ENCODE data around the gene SIK2. TPM values are rescaled to one million over a fixed set of nuclear protein-coding genes. Genes with fewer than 3 reads are reported as not detected.

The SIK2 gene
- total RNA-seq, 1 experiment from 2014 or later = 13.0 TPM

DNA sequence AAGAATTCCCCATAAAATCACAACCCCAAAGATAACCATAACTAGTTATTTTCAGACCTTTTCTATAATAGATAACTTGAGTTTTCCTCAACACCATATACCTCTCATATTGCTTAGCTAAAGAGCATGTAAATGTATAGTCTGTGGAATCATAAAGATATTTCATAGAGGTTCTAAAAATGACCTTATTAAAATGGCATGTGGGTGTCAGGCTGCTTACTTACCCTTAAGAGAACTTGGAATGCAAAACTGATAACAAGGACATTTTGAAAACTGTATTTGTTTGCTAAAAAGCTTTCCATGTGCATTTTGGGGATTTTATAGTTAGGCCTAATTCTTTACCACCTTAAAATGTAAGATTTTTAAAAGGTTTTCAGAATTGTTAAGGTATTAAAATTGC is 4.7 kb downstream of the SIK2 start (continued):
- TF ChIP-seq, protein P1, sequence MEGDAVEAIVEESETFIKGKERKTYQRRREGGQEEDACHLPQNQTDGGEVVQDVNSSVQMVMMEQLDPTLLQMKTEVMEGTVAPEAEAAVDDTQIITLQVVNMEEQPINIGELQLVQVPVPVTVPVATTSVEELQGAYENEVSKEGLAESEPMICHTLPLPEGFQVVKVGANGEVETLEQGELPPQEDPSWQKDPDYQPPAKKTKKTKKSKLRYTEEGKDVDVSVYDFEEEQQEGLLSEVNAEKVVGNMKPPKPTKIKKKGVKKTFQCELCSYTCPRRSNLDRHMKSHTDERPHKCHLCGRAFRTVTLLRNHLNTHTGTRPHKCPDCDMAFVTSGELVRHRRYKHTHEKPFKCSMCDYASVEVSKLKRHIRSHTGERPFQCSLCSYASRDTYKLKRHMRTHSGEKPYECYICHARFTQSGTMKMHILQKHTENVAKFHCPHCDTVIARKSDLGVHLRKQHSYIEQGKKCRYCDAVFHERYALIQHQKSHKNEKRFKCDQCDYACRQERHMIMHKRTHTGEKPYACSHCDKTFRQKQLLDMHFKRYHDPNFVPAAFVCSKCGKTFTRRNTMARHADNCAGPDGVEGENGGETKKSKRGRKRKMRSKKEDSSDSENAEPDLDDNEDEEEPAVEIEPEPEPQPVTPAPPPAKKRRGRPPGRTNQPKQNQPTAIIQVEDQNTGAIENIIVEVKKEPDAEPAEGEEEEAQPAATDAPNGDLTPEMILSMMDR (IDR thresholded peaks at IDR 0.05 in 2 of 3, conservative IDR thresholded peaks at IDR 0.05 in 1 of 3; ENCODE audit: borderline replicate concordance in 1 of 3, insufficient read depth in 1 of 3, low read depth in 2 of 3, low read length in 2 of 3) = no peak
- TF ChIP-seq ATF3 (IDR thresholded peaks at IDR 0.05) (no peak), SRF (IDR thresholded peaks at IDR 0.05; ENCODE audit: low read depth) (no peak), ZFX (IDR thresholded peaks at IDR 0.05) (no peak), EGR1 (IDR thresholded peaks at IDR 0.05; ENCODE audit: low read depth) (no peak), RAD21 (IDR thresholded peaks at IDR 0.05; ENCODE audit: low read depth) (no peak)

DNA sequence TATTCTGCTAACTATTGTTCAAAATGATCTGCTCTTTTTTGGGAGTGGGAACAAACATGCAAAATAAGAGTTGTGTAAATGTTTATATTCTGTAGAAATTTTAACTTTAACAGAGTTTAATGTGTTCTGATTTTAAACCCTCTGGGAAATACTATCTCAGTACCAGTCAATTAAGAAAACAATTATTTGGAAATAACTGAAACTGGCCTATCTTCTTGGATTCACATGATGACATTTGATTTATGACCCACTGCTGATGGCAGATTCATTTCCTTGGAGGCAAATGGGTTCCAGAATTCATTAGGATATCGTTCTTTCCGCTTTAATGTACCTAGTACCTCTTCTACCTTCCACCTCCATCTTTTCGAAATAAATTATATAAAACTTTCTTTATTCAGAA is 5.5 kb downstream of the SIK2 start:
- peaks cover 7 to 18% of the 10 kb centered on the region in 2 experiments; a peak in 3 of 4 replicates for H3K4me1 ChIP-seq (ENCODE audit: control insufficient read depth in 1 of 2, insufficient read depth in 2 of 2, low read length in 2 of 2)
- intact Hi-C loops (cut with micrococcal nuclease) = no loop called here
- no peak overlapping the region for H2AFZ ChIP-seq (ENCODE audit: low read depth, low read length, poor library complexity, severe bottlenecking)
- POLR2A ChIA-PET = no interaction called here
- H3K9me3 ChIP-seq (ENCODE audit: control insufficient read depth in 1 of 2, insufficient read depth in 1 of 2, low read depth in 1 of 2, low read length in 2 of 2) = no peaks in the 10 kb centered on the region
- no peak overlapping the region for H3K4me3 ChIP-seq (replicated peaks in 1 of 2; ENCODE audit: low read depth in 1 of 2, low read length in 2 of 2)
- CTCF ChIA-PET = no interaction called here
- no peak overlapping the region for H3K4me2 ChIP-seq (ENCODE audit: low read length)
- no peaks in the 10 kb centered on the region for H3K9me2 ChIP-seq (ENCODE audit: insufficient read depth)
- H3K27ac ChIP-seq (ENCODE audit: low read depth, low read length) = no peak overlapping the region
- DNase-seq (ENCODE audit: low read depth, low spot score) (no peak), ATAC-seq (no peak)
- TF ChIP-seq POLR2A (IDR thresholded peaks at IDR 0.05; ENCODE audit: borderline replicate concordance, extremely low read depth, insufficient read depth, insufficient read length) = no peak
- RAD21 ChIA-PET (ENCODE audit: low non-redundant PET in 1 of 2, low total read pairs in 2 of 2, uncharacterized antibody in 2 of 2, unreplicated experiment in 2 of 2) = no interaction called here
- H3K79me2 ChIP-seq (ENCODE audit: insufficient read depth, low read length) = peaks cover 77% of the 10 kb centered on the region
- H3K9ac ChIP-seq (ENCODE audit: low read length) = no peak overlapping the region
- no peaks in the 10 kb centered on the region for H3K27me3 ChIP-seq (ENCODE audit: insufficient read depth, low read length)
- H3K36me3 ChIP-seq (ENCODE audit: control insufficient read depth in 1 of 2, insufficient read depth in 2 of 2, low read length in 2 of 2) = no peaks in the 10 kb centered on the region
- H4K20me1 ChIP-seq (ENCODE audit: insufficient read depth) = peaks cover 6% of the 10 kb centered on the region; the same call in 1 of the 2 replicates
- no TSS peak for BruUV-seq (replicated peaks)

Data from HCT116 (cell line).